ENCODE results near the gene NT5DC1. TPM values are rescaled to one million over a fixed set of nuclear protein-coding genes. Genes with fewer than 3 reads are reported as not detected.

The NT5DC1 gene
- total RNA-seq, 1 donor from 2014 or later: 2.2 TPM

DNA sequence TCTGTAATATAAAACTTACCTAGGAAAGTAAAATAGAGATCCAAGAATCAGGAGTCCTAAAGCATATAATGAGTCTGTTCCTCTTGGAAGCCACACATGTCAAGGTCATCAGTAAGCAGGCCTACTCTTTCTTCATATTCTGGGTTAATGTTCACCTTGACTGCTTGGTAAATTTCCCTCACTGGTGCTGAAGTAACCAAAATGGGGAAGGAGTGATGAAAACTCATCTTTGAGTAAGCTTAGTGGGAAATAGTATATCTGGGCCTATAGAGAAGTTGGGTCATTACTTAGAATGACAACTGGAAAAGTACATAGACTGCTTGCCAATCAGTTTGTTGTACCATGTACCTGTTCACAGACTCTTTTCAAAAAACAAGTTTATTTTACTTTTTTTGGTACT lies 146.6 kb downstream of the NT5DC1 start:
- no peak for DNase-seq

DNA sequence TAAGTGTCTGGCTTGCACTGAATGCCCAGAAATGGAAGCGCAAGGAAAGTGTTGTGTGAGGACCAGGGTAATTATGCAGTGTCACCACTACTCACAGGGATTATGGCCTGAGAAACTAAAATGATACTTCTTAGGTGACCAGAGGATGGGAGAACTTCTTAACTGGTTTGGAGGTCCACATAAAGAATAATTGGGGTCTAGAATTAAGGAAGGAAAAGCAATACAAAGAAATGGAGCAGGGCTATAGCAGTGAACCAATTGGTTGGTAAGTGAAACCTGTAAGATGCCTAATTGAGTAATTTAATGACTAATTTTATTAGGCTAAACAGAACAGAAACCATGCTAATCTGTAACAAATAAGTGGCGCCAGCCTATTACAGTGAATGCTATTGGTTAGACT lies 147.9 kb downstream of the NT5DC1 start:
- no peak for DNase-seq

DNA sequence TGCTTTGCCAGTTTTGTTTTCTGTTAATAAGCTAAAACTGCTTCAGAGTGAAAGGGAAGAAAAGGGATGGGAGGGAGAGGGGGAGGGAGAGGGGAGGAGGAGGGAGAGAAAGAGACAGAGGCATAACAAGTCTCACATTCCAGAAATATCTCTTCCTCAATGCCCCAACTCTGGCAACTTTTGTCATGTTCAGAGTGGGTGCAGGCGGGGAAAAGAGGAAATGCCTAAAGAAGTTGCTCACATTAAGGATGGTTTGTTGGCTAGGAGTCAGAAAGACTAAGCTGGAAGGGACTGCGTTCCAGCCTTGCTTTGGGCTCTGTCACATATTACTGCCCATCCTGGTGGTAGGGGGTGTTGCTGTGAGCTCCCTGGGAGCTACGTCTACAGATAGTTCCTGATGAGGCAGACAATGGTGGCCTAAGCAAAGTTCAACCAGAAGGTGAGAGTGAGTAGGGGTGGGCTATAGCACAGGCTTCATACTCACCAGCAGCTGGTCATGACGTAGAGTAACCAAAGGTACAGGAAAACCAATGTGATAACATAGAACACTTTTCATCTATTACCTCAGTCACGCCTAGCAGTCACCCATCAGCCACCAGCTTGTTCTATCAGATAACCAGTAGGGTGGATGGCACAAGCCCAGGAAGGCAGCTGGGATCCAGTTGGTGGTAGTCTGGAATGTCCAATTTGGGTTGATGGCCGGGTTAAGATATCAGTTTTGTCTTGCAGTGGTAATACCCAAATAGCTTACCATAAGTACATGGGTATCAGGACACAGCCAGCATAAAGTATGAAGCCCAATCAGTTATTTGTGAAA lies 151.1 kb downstream of the NT5DC1 start:
- DNase-seq: no peak

DNA sequence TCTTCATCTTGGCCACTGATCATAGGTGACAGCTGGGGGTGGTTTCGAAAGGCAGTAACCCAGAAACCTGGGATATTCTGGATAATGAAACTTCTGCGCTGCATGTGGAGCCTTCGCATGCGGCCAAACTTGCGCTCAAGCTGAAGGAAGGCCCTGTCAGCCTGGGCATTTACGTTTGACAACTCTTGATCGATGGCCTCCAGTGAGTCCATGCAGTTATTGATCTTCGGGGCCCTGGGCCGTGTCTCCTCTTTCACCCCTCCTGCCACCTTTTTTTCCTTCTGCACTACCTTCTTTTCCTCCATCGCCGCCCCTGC lies 152.5 kb downstream of the NT5DC1 start:
- DNase-seq: no peak

DNA sequence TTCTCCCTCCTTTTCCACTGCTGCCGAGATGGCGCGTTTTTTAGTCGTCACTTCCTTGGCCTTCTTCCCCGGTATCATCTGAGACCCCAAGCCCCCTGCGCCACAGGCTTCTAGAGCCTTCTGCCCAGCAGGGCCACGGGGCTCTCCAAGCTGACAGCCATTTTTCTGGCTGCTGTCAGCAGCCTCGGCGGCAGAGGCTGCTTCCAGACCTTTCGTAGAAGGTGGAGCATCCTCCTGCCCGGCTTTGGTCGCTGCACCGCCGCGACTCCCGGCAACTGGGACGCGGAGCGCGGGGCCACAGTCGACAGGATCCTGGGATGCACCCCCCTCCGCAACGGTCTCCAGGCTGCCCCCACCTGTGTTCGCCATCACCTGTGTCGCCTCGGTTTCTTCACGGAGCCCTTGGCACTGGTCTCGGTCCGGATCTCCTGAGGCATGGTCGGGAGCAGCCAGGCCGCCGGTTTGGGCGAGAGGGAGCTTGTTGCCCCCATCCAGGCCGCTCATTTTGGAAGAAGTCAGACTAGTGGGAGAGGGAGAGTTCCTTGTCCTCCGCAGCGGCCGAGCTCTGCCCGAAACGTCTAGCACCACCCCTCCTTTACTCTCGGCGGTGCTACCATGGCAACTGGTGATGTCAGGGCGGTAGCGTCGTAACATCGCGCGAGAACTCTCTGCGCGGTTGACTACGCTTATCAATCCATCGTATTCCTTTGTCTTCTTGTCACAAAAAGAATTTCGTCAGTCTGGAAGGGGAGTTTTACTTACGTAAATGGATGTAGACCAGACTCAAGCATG lies 153.0 kb downstream of the NT5DC1 start, which contains the start of gene TSPYL4:
TSS of gene TSPYL4 (minus strand) at position 571 of the 792 bp plus-strand sequence. CDS start at position 504, 67 bp downstream.
- peak; percentile 91 for DNase-seq

DNA sequence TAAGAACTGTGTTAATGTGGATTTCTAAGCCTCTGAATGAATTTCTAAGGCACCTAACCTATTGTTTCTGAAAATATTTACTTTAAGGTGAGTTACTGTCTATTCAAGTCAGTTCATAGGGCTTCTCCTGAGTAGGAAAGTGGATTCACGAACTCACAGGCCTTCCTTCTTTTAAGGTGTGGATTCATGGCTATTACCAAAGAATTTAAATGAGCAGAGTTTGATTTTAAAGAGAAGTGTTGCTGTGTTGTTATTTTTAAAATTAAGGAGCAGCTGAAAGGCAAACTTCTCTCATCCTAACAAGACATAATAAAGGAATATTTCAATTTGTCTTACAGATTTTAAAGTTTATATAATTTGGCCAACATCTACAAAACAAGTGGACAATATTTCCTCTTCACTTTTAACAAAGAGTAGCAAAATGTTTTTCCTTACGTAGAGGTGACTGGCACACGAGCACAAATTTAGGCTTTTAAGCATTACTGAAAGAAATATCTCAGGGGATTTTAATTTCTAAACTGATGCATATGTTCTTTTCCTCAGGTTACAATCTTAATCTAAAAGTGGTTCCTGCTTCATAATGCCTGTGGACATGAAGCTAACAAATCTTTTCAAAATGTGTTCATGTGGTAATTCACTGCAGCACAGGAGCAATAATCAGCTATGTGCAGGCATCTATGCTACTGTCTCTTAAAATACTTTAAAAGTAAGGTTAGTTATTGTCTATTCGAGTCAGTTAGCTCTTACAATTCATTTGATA lies 153.8 kb downstream of the NT5DC1 start:
- no peak for DNase-seq

DNA sequence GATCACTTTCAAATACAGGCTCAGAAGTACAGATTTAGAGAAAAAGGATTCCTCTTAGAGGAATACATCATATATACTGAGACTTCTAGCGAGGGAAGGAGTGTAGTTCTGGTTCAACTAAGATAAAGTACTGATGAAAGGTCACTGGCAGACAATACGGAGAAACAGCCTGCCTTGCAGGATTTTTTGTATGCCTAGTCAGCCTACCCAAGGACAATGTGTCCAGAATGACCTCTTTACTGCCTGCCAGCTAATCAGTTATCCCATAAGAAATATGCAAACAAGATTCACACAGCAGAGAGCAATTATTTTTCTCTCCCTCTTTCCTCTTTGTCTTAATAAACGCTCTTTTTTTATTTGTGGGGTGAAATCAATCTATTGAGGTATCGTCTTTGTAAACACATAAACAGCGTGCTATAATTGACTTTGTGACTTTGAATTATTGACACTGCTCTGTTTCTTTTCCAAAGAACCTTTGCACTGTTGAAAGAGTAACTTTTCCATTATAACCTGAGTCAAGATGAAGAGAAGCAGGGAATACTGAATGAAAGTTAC lies 154.7 kb downstream of the NT5DC1 start:
- DNase-seq: no peak

DNA sequence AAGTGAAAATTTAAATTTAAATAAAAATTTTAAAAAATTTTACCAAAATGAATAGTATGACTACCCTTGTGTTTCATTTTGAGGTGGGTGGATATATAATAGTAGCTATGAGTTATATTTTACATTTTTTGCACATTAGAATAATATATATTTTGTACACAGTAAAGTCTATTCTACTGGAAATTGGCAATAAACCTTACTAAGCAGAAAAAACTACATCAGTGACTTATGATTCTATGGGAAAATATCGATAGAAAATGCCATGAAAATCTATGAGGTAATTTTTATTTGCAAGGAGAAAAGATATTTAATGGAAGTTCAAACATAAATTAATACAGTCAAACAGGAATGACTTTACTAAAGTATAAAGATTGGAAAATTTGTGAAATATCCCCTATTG lies 156.0 kb downstream of the NT5DC1 start:
- no peak for DNase-seq

DNA sequence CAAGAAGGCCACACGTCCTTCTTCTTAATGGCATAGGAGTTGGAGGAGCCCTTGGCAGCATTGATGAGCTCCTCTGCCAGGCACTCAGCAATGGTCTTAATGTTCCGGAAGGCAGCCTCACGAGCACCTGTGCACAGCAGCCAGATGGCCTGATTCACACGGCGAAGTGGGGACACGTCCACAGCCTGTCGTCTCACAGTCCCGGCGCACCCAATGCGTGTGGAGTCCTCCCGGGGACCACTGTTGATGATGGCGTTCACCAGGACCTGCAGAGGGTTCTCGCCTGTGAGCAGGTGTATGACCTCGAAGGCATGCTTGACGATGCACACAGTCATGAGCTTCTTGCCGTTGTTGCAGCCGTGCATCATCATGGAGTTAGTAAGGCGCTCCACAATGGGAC lies 157.9 kb downstream of the NT5DC1 start:
- no peak for DNase-seq

DNA sequence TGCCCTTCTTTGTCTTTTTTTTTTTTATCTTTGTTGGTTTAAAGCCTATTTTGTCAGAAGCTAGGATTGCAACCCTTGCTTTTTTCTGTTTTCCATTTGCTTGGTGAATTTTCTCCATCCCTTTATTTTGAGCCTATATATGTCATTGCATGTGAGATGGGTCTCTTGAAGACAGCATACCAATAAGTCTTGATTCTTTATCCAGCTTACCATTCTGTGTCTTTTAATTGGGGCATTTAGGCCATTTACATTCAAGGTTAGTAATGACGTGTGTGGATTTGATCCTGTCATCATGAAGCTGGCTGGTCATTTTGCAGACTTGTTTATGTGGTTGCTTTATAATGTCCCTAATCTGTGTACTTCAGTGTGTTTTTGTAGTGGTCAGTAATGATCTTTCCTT lies 162.7 kb downstream of the NT5DC1 start:
- no peak for DNase-seq

DNA sequence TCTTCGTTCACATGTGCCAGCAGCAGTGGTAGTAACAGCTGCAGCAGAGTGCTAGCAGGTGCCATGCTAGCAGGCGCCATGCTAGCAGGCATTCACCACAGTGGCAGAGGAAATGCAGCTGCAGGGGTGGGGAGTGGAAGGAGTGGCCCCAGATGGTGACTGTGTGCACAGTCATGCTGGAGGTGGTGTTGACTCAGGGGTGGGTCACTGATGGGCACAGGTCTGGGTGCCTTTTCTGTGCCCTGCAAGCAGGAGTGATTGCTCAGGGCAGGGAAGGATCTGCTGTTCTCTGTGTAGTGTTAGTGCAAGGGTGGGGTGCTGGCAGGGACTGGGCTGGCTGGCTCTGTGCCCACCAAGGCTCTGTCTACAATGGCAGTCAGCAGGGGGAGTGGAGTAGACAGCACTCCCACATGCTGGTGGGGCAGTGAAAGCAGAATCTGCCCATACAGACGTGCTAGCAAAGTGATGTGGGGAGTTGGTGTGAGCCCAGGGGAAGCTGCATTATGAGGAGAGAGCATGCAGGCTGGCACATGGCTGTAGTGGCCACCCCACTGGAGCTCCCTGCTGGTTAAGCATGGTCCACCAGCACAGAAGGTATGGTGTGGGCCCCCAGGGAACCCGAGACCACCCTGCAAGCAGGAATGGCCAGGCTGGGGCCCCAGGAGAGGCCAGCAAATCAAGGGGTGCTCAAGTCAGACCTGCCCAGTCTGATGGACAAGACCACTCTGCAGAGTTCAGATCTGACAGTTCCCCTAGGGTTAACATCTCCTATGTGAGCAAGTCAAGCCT lies 164.6 kb downstream of the NT5DC1 start:
- no peak for DNase-seq

DNA sequence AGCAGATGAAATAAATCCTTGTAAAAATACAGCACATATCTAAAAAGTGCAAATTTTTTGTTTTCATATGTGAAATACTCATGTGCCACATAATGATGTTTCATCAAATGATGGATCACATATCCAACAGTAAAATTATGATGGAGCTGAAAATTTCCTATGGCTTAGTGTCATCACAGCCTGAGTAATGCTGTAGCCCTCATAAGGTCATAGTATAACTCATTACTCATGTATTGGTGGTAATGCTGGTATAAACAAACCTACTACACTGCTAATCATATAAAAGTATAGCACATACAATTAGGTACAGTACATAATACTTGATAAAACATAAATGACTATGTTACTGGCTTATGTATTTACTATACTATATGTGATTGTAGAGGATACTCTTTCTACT lies 166.2 kb downstream of the NT5DC1 start:
- no peak for DNase-seq

DNA sequence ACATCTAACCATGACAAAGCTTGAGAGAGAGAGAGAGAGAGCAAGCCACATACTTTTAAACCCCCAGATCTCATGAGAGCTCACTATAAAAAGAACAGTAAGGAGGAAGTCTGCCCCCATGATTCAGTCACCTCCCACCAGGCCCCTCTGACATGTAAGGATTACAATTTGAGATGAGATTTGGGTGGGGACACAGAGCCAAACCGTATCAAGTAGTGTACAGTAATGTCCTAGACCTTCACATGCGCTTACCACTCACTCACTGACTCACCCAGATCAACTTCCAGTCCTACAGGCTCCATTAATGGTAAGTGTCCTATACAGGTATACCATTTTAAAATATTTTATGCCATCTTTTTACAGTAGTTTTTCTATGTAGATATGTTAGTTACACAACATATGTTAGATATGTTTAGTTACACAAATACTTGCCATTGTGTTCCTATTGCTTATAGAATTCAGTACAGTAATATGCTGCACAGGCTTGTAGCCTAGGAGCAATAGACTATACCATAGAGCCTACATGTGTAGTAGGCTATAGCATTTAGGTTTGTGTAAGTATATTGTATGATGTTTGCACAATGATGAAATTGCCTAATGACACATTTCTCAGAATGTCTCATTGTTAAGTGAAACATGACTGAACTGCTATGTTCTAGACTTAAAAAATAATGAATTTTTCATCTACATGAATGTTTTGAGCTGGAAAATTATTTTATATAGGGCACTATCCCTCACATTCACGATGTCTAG lies 167.4 kb downstream of the NT5DC1 start:
- no peak for DNase-seq

DNA sequence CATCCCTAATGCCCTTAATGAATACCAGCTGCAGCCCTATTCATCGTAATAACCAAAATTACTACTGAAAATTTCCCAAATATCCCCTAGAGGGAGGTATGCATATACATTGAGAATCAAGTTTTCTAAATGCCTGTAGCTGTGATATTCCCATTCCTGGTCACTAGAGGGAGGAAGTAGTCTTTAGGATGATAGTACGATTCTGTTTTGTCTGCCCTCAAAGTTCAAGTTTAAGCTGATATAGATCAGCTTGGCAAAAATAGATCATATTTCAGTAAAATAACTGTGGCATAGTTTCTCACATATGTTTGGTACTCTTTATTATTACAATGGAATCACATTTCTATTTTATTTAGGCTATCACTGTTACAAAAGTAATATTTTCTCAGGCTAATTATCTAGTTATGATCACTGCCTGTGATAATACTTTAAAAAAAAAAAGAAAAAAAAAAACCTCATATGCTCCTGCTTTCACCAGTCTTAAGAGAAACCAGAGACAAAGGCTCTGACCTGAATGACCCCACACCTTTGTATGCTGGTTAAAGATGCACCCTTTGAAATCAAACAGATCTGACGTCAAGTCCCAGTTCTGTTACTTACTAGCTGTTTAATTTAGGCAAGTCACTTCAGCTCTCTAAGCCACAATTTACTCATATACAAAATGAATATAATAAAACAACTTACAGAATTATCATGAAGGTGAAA lies 168.1 kb downstream of the NT5DC1 start:
- DNase-seq: no peak

DNA sequence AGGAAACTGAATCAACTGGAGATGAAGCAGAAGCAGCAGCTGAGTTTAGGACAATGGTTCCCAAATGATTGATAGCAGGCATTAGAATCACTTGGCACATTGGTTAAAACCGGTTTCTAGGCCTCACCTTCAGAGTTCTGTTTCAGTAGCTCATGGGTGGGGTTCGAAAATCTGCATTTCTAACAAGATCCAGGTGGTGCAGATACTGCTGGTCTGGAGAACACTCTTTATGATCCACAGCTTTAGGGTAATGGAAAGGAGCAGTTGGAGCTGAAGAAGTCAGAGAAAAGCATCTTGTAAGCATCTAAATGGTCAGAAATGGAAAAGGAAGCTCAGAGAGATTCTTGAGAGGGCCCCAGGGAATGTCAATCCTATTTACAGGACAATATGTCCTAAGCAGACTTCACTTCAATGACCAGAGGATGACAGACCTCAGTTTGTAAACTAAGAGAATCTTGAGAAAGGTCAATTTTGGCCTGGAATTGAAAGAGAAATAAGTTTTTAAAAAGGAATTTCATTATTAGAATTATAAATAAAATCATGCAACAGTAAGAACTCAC lies 170.6 kb downstream of the NT5DC1 start:
- no peak for DNase-seq

DNA sequence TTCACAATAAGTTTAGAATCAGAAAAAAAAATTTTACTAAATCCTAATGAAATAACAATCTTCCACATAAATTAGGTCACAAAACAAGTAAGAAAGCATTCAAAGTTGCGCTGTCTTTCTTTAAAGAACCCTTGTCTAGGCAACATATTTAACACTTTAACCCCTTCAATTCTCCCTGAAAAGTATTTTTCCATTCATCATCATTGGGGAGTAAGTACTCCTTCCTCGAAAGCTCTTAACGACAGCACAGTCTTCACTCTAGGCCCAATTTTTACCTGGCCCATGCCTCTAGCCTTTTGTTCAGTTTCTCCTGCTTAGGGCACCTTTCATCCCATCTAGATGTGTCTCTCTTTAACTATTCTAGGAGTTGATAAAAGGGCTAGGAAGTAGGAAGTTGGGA lies 176.5 kb downstream of the NT5DC1 start:
- DNase-seq: no peak

DNA sequence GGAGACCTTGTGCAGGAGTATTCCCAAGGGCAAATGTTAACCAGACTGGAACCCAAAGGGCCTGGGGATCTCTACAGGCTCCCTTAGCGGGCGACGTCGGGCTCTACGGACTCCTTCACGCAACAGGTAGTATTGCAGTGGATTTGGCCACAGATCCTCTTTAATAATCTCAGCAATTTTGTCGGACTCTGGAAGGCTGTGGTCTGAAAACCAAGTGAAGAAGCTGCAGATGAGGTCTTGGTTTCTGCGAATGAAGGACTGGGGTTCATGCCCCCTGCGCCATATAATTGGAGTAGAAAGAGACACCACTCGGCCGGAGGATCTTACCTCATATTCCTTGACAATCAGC lies 177.8 kb downstream of the NT5DC1 start:
- DNase-seq: no peak

DNA sequence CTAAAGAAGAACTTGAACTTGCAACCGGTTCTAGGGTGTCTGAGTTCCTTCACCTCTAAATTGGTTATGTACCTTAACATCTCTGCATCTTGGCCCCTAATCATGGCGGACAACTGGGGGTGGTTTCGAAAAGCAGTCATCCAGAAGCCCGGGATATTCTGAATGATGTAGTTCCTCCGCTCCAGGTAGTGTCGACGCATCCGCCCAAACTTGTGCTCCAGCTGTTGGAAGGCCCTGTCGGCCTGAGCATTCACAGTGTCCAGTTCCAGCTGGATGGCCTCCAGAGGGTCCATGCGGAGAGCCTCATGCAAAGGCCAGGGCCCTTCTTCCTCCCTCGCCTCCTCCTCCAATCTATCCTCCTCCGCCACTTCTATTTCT lies 178.2 kb downstream of the NT5DC1 start:
- no peak for DNase-seq

DNA sequence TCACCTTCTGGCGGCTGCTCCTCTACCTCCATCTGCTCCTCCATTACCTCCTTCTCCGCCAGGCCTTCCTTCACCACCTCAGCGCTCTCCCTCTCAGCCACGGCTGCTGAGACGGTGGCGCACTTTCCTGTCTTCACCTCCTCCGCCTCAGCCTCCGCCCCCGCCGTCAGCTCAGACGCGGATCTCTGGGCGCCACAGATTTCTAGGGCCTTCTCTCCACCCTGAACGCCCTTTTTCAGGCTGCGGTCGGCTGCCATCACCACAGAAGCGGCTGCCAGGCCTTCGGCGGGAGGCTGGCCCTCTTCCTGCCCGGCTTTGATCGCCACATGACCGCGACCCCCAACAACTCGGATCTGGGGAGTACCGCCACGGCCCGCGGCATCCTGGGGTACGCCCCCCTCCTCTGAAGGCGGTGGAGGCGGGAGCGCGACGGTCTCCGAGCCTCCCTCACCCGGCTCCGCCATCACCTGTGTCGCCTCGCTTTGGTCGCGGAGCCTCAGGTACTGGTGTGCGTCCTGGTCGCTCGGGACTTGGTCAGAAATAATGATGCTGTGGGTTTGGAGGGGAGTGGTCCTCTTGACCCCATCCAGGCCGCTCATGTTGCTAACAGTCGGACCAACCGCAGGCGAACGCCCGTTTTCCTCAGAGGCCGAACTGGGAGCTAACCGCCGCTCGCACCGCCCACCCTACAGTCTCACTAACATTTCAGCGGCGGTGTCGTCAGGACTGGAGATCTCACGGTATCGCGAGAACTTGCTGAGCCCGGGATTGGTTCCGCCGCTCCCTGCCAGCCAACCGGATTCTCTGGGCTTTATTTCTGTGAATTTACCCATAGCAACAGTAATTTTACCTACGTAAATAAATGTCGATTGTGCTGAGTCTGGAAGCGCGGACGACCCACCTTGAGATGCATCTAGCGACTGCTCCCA lies 178.8 kb downstream of the NT5DC1 start, which contains the start of gene TSPYL1:
TSS of gene TSPYL1 (minus strand) at position 699 of the 929 bp plus-strand sequence. CDS start at position 599, 100 bp downstream.
- DNase-seq: peak; percentile 89

Data from occipital lobe (tissue), 2 donors.